Measurements from ENCODE around the gene CD4.

GRCh38 chr12:6766651-6767349 lies 22.5 kb upstream of the CD4 start:
- TF ChIP-seq CTCF (conservative IDR thresholded peaks at IDR 0.05; ENCODE audit: low read length) = peak; percentile 75
- no peak for TF ChIP-seq EZH2phosphoT487 (IDR thresholded peaks at IDR 0.05; ENCODE audit: borderline replicate concordance, low read depth, low read length)

All from OCI-LY7 (cell line).